H1 (cell line): ENCODE results near the gene IDUA. TPM values are rescaled to one million over a fixed set of nuclear protein-coding genes. Genes with fewer than 3 reads are reported as not detected.

Experiments
- CTCF ChIA-PET: fragments of 300-600 bp; sonication (Branson Sonifier 250); formaldehyde crosslinking; loops from one replicate; lab custom pipeline; 2021; ENCODE audit not compliant: partially characterized antibody; lab: Charles Lee
- POLR2A ChIA-PET: fragments of 300-600 bp; sonication (Branson Sonifier 250); formaldehyde crosslinking; loops from one replicate; lab custom pipeline; 2021; ENCODE audit warnings: inconsistent platforms; ENCODE audit not compliant: partially characterized antibody; lab: Charles Lee
- DNase-seq, 2 experiments: peaks; one replicate each; pipeline versions ENCODE4 v3.0.0 to v3.0.0-alpha.2; 2010 to 2022; ENCODE audit warnings: low spot score in 2 of 2, low read depth in 1 of 2, mixed read lengths in 1 of 2
- FAIRE-seq: peaks from 2 replicates; lab custom pipeline; 2011; peaks lifted over from hg19 to GRCh38; lab: Jason Lieb, UNC
- H2AFZ ChIP-seq: 2 replicates; pipeline ENCODE4 v1.8.1; 2012; ENCODE audit warnings: low read length, inconsistent platforms
- H2AK5ac ChIP-seq: 2 replicates; pipeline ENCODE4 v1.6.1; 2013; ENCODE audit warnings: low read depth, low read length
- H2BK120ac ChIP-seq: replicated peaks from 2 replicates; pipeline ENCODE3; 2013; ENCODE audit warnings: low read depth, low read length, inconsistent platforms
- H2BK12ac ChIP-seq: 2 replicates; pipeline ENCODE4 v1.6.1; 2013; ENCODE audit warnings: low read depth, low read length
- H2BK15ac ChIP-seq: 2 replicates; pipeline ENCODE4 v1.6.1; 2013; ENCODE audit warnings: low read length
- H2BK20ac ChIP-seq: 2 replicates; pipeline ENCODE4 v1.6.1; 2013; ENCODE audit warnings: low read length
- H2BK5ac ChIP-seq: 2 replicates; pipeline ENCODE4 v1.6.1; 2013; ENCODE audit warnings: low read depth, low read length
- H3K14ac ChIP-seq: 2 replicates; pipeline ENCODE4 v1.6.1; 2013; ENCODE audit warnings: inconsistent platforms; ENCODE audit not compliant: insufficient read length
- H3K18ac ChIP-seq: 2 replicates; pipeline ENCODE4 v1.6.1; 2013; ENCODE audit warnings: low read length; ENCODE audit errors: extremely low read depth
- H3K23ac ChIP-seq: 2 replicates; pipeline ENCODE4 v1.6.1; 2013; ENCODE audit warnings: inconsistent platforms; ENCODE audit not compliant: insufficient read length
- H3K23me2 ChIP-seq: 2 replicates; pipeline ENCODE4 v1.6.1; 2013; ENCODE audit warnings: low read depth, low read length
- H3K27ac ChIP-seq: 2 replicates; pipeline ENCODE4 v1.6.1; 2011; ENCODE audit warnings: low read depth, low read length, inconsistent platforms
- H3K27me3 ChIP-seq, 4 experiments: replicated peaks in 1 of 4; 1 replicate in 1 of 4; 2 replicates in 3 of 4; pipeline versions ENCODE4 v1.6.1 to v1.8.1; 2011 to 2013; ENCODE audit warnings: low read length in 3 of 4, mild to moderate bottlenecking in 3 of 4, inconsistent platforms in 2 of 4, mixed read lengths in 2 of 4, moderate library complexity in 1 of 4; ENCODE audit not compliant: control insufficient read depth in 3 of 4, insufficient read depth in 3 of 4; ENCODE audit errors: extremely low read depth in 1 of 4
- H3K36me3 ChIP-seq, 4 experiments: 2 replicates each; pipeline versions ENCODE4 v1.6.1 to v1.8.1; 2011 to 2013; ENCODE audit warnings: mild to moderate bottlenecking in 4 of 4, low read length in 3 of 4, moderate library complexity in 2 of 4, control low read depth in 1 of 4, inconsistent platforms in 1 of 4; ENCODE audit not compliant: insufficient read depth in 4 of 4, control insufficient read depth in 2 of 4
- H3K4ac ChIP-seq: replicated peaks from 2 replicates; pipeline ENCODE3; 2013; ENCODE audit warnings: low read length, low read depth, mixed read lengths, inconsistent platforms; ENCODE audit not compliant: insufficient read length
- H3K4me1 ChIP-seq, 4 experiments: replicated peaks in 1 of 4; 1 replicate in 1 of 4; 2 replicates in 3 of 4; pipeline versions ENCODE4 v1.6.1 to v1.8.1; 2011 to 2013; ENCODE audit warnings: low read length in 3 of 4, inconsistent platforms in 2 of 4, mixed read lengths in 1 of 4; ENCODE audit not compliant: insufficient read depth in 4 of 4, control insufficient read depth in 3 of 4
- H3K4me2 ChIP-seq, 2 experiments: 2 replicates each; pipeline versions ENCODE4 v1.6.1 to v1.8.1; 2011 to 2013; ENCODE audit warnings: low read depth in 2 of 2, low read length in 2 of 2, control low read depth in 1 of 2, inconsistent platforms in 1 of 2, mild to moderate bottlenecking in 1 of 2; ENCODE audit not compliant: insufficient read depth in 1 of 2
- H3K4me3 ChIP-seq, 4 experiments: fragments of 200-600, 300-600 bp in 1 of 4; sonication (generic), shearing (Covaris generic), sonication (Bioruptor Twin) in 1 of 4; 2 replicates each; pipeline versions ENCODE4 v1.5.1 to v1.8.1; 2011 to 2016; ENCODE audit warnings: low read length in 4 of 4, low read depth in 3 of 4, control low read depth in 2 of 4, inconsistent platforms in 2 of 4, mild to moderate bottlenecking in 2 of 4, mixed read lengths in 1 of 4, moderate library complexity in 1 of 4; ENCODE audit not compliant: insufficient read depth in 2 of 4; ENCODE audit errors: extremely low read depth in 1 of 4
- H3K56ac ChIP-seq: replicated peaks from 2 replicates; pipeline ENCODE3; 2013; ENCODE audit warnings: low read depth, mild to moderate bottlenecking, mixed read lengths, low read length, inconsistent platforms; ENCODE audit not compliant: insufficient read length
- H3K79me1 ChIP-seq: 2 replicates; pipeline ENCODE4 v1.6.1; 2013; ENCODE audit warnings: low read depth, low read length, control low read depth
- H3K79me2 ChIP-seq, 2 experiments: 2 replicates each; pipeline versions ENCODE4 v1.6.1 to v1.8.1; 2012 to 2013; ENCODE audit warnings: low read length in 2 of 2, mild to moderate bottlenecking in 2 of 2, inconsistent platforms in 1 of 2; ENCODE audit not compliant: insufficient read depth in 2 of 2, control insufficient read depth in 1 of 2
- H3K9ac ChIP-seq, 4 experiments: replicated peaks in 1 of 4; 1 replicate in 1 of 4; 2 replicates in 3 of 4; pipeline versions ENCODE4 v1.6.1 to v1.8.1; 2011 to 2013; ENCODE audit warnings: low read depth in 3 of 4, low read length in 3 of 4, control low read depth in 2 of 4, mild to moderate bottlenecking in 2 of 4, moderate library complexity in 2 of 4, inconsistent platforms in 1 of 4; ENCODE audit errors: extremely low read depth in 1 of 4
- H3K9me3 ChIP-seq, 2 experiments: 2 replicates each; pipeline versions ENCODE4 v1.6.1 to v1.8.1; 2012 to 2013; ENCODE audit warnings: mild to moderate bottlenecking in 2 of 2, moderate library complexity in 2 of 2, control low read depth in 1 of 2, inconsistent platforms in 1 of 2, low read depth in 1 of 2, low read length in 1 of 2, mixed read lengths in 1 of 2; ENCODE audit not compliant: insufficient read depth in 2 of 2
- H4K20me1 ChIP-seq, 2 experiments: replicated peaks in 1 of 2; 2 replicates each; pipeline versions ENCODE3 to v1.8.1; 2011 to 2013; ENCODE audit warnings: inconsistent platforms in 2 of 2, low read length in 2 of 2, mild to moderate bottlenecking in 1 of 2; ENCODE audit not compliant: insufficient read depth in 2 of 2, control insufficient read depth in 1 of 2
- H4K5ac ChIP-seq: 2 replicates; pipeline ENCODE4 v1.6.1; 2013; ENCODE audit warnings: low read length, low read depth, mixed read lengths, inconsistent platforms; ENCODE audit not compliant: insufficient read length
- H4K8ac ChIP-seq: 2 replicates; pipeline ENCODE4 v1.8.0; 2013; ENCODE audit warnings: mild to moderate bottlenecking, moderate library complexity, low read length, inconsistent platforms; ENCODE audit not compliant: insufficient read depth; ENCODE audit errors: extremely low read depth
- H4K91ac ChIP-seq: replicated peaks from 2 replicates; pipeline ENCODE3; 2013; ENCODE audit warnings: low read length, mixed read lengths, inconsistent platforms; ENCODE audit not compliant: insufficient read length
- ASH2L ChIP-seq: fragments of 200-600, 300-600 bp; sonication (generic); IDR thresholded peaks from one replicate; pipeline ENCODE4 v1.7.1; 2017; ENCODE audit warnings: low read length
- CHD2 ChIP-seq: IDR thresholded peaks from 2 replicates; pipeline ENCODE4 v1.6.1; 2012; ENCODE audit warnings: low read length, improper control_type of control experiment
- CTBP2 ChIP-seq: IDR thresholded peaks from 2 replicates; pipeline ENCODE4 v1.7.0; 2011; ENCODE audit warnings: borderline replicate concordance, mild to moderate bottlenecking, moderate library complexity, mixed read lengths, low read length; ENCODE audit not compliant: insufficient read depth, insufficient read length
- EGR1 ChIP-seq: IDR thresholded peaks from 2 replicates; pipeline ENCODE4 v1.6.1; 2011; ENCODE audit warnings: low read depth, low read length, borderline replicate concordance
- SIRT6 ChIP-seq: IDR thresholded peaks from one replicate; pipeline ENCODE4 v1.7.1; 2012; ENCODE audit warnings: low read length, inconsistent platforms
- SP1 ChIP-seq: IDR thresholded peaks from 2 replicates; pipeline ENCODE4 v1.6.1; 2011; ENCODE audit warnings: low read depth, low read length
- SP4 ChIP-seq: IDR thresholded peaks from 2 replicates; pipeline ENCODE4 v1.6.1; 2012; ENCODE audit warnings: low read length, inconsistent platforms
- TBP ChIP-seq: IDR thresholded peaks from 2 replicates; pipeline ENCODE4 v1.6.1; 2011; ENCODE audit warnings: low read depth, low read length, improper control_type of control experiment
- YY1 ChIP-seq: IDR thresholded peaks from 2 replicates; pipeline ENCODE4 v1.6.1; 2011; ENCODE audit warnings: low read depth, mild to moderate bottlenecking, low read length
- WGBS, 2 experiments: shearing (Covaris generic) in 1 of 2; methylation state at CpG; one replicate each; pipeline versions ENCODE4 v1.1.6 to v1.1.7; 2013 to 2015; ENCODE audit warnings: low lambda C conversion rate in 2 of 2, mixed read lengths in 2 of 2, inconsistent platforms in 1 of 2, low coverage in 1 of 2, missing lambda C conversion rate in 1 of 2; ENCODE audit not compliant: insufficient replicate concordance in 2 of 2, insufficient coverage in 1 of 2, insufficient read length in 1 of 2; ENCODE audit errors: extremely low coverage in 1 of 2, missing lambda C conversion rate in 1 of 2; 5-methylcytosine and 5-hydroxymethylcytosine counted together
- polyA plus RNA-seq, 7 experiments: library from polyadenylated mRNA; depleted of rRNA in 3 of 7; stranded (reverse) in 5 of 7; unstranded in 2 of 7; fragments of >200 nt in 5 of 7; fragments of 200-250 nt in 2 of 7; gene quantifications; 1 replicate in 5 of 7; 2 replicates in 1 of 7; 4 replicates in 1 of 7; pipeline versions ENCODE4 v1.2.1 to v1.2.3, GENCODE V29; 2011 to 2013; ENCODE audit warnings: missing spikeins in 2 of 7, mixed read lengths in 2 of 7
- total RNA-seq: library from RNA; stranded (reverse); fragmentation: NEBNext Ultra II Directional; extraction: Animal tissue kit (Norgen Biotek cat#: 25700); gene quantifications from 2 replicates; pipeline ENCODE4 v1.2.1, GENCODE V29; 2021

IDUA gene
- total and polyA plus RNA-seq, 2 of the 8 experiments (the other 6 are each of a cell fraction or from before 2014, with no cell fraction given), result 2.8 to 4.8 TPM

- Histone ChIP-seq H3K9ac (no peak overlapping the region), H4K20me1 (peaks cover 2 to 23% of the 10 kb centered on the region in 2 experiments), H3K4me2 (no peak overlapping the region), H3K4me3 (no peak overlapping the region), H2BK20ac (no peak overlapping the region), H3K4ac (no peak overlapping the region), H2BK120ac (no peak overlapping the region), H2AK5ac (no peak overlapping the region), H3K79me2 (no peaks in the 10 kb centered on the region), H3K23ac (no peak overlapping the region), H3K14ac (no peak overlapping the region), H2BK12ac (no peak overlapping the region), H4K8ac (peak overlapping the region; percentile 5; the same call in 1 of the 2 replicates), H2AFZ (no peak overlapping the region), H3K9me3 (no peaks in the 10 kb centered on the region), H3K56ac (no peak overlapping the region), H3K23me2 (peaks cover 12% of the 10 kb centered on the region; the same call in 1 of the 2 replicates), H3K18ac (no peak overlapping the region), H4K91ac (no peak overlapping the region), H3K79me1 (no peaks in the 10 kb centered on the region), H4K5ac (no peak overlapping the region), H3K27me3 (peaks cover 58 to 91% (median 87%) of the 10 kb centered on the region in 4 experiments), H3K4me1 (peaks cover 0 to 6% (median 4%) of the 10 kb centered on the region in 4 experiments; a peak in 5 of 7 replicates), H2BK15ac (no peak overlapping the region), H3K36me3 (no peaks in the 10 kb centered on the region), H3K27ac (no peak overlapping the region), H2BK5ac (no peak overlapping the region)
- 91% methylated on average over 11 of the region's 18 CpGs; no CpG with 5 or more reads in 1 of the 2 experiments for WGBS, 2 experiments
- ChIA-PET POLR2A (no interaction called here), CTCF (interaction anchor here (0.6 kb wide), 1 partner anchor 38 kb away, joined by 4 read pairs; no protein-coding TSS in a partner anchor)
- FAIRE-seq (no peak), DNase-seq (no peak)
- TF ChIP-seq ASH2L (no peak), SP1 (no peak), YY1 (no peak), EGR1 (no peak), SP4 (no peak), CTBP2 (no peak), CHD2 (no peak), SIRT6 (no peak), TBP (no peak)
Measured at GRCh38 chr4:999882-1000425, 13.1 kb downstream of the IDUA start.
